Astrocyte (in vitro differentiated cells and primary cell): Measurements from ENCODE around the gene AFF3. TPM values are rescaled to one million over a fixed set of nuclear protein-coding genes. Genes with fewer than 3 reads are reported as not detected.

ENCODE experiments used
- DNase-seq: peaks from one replicate; pipeline ENCODE4 v3.0.0-alpha.2; 2010; ENCODE audit warnings: low read depth
- FAIRE-seq: peaks from 2 replicates; lab custom pipeline; 2011; peaks lifted over from hg19 to GRCh38; lab: Jason Lieb, UNC
- H2AFZ ChIP-seq: 2 replicates; pipeline ENCODE4 v1.6.0; 2012; ENCODE audit warnings: low read depth, low read length, inconsistent platforms
- H3K27ac ChIP-seq: 2 replicates; pipeline ENCODE4 v1.5.1; 2011; ENCODE audit warnings: low read depth, low read length, inconsistent platforms
- H3K27me3 ChIP-seq: 2 replicates; pipeline ENCODE4 v1.6.0; 2011; ENCODE audit warnings: low read length, inconsistent platforms; ENCODE audit not compliant: insufficient read depth
- H3K36me3 ChIP-seq: 2 replicates; pipeline ENCODE4 v1.5.1; 2011; ENCODE audit warnings: low read length, inconsistent platforms; ENCODE audit not compliant: insufficient read depth
- H3K4me1 ChIP-seq: 2 replicates; pipeline ENCODE4 v1.5.1; 2011; ENCODE audit warnings: low read length, inconsistent platforms; ENCODE audit not compliant: insufficient read depth
- H3K4me2 ChIP-seq: 2 replicates; pipeline ENCODE4 v1.6.0; 2012; ENCODE audit warnings: low read length, inconsistent platforms
- H3K4me3 ChIP-seq: 2 replicates; pipeline ENCODE4 v1.5.1; 2011; ENCODE audit warnings: low read depth, mild to moderate bottlenecking, low read length, inconsistent platforms; ENCODE audit not compliant: insufficient read depth
- H3K79me2 ChIP-seq: 2 replicates; pipeline ENCODE4 v1.6.0; 2012; ENCODE audit warnings: mild to moderate bottlenecking, low read length, inconsistent platforms; ENCODE audit not compliant: insufficient read depth
- H3K9ac ChIP-seq: 2 replicates; pipeline ENCODE4 v1.6.0; 2012; ENCODE audit warnings: mild to moderate bottlenecking, low read length, inconsistent platforms
- H3K9me3 ChIP-seq: 2 replicates; pipeline ENCODE4 v1.5.1; 2012; ENCODE audit warnings: low read depth, mild to moderate bottlenecking, low read length, inconsistent platforms; ENCODE audit not compliant: insufficient read depth
- H4K20me1 ChIP-seq: 2 replicates; pipeline ENCODE4 v1.6.0; 2012; ENCODE audit warnings: low read length, inconsistent platforms; ENCODE audit not compliant: insufficient read depth
- H3K27ac Mint-ChIP-seq: one replicate; pipeline ENCODE4 v1.8.0; 2021; ENCODE audit warnings: mild to moderate bottlenecking, mixed read lengths; ENCODE audit not compliant: unreplicated experiment
- H3K27me3 Mint-ChIP-seq: one replicate; pipeline ENCODE4 v1.8.0; 2021; ENCODE audit warnings: low read depth, mixed read lengths; ENCODE audit not compliant: unreplicated experiment
- H3K36me3 Mint-ChIP-seq: one replicate; pipeline ENCODE4 v1.8.0; 2021; ENCODE audit warnings: low read depth, mixed read lengths; ENCODE audit not compliant: unreplicated experiment
- H3K4me1 Mint-ChIP-seq: one replicate; pipeline ENCODE4 v1.8.0; 2021; ENCODE audit warnings: low read depth, mixed read lengths; ENCODE audit not compliant: unreplicated experiment
- H3K4me3 Mint-ChIP-seq: one replicate; pipeline ENCODE4 v1.8.0; 2021; ENCODE audit warnings: mild to moderate bottlenecking, moderate library complexity, mixed read lengths; ENCODE audit not compliant: unreplicated experiment
- H3K9me3 Mint-ChIP-seq: one replicate; pipeline ENCODE4 v1.8.0; 2021; ENCODE audit warnings: mild to moderate bottlenecking, mixed read lengths; ENCODE audit not compliant: unreplicated experiment
- EZH2 ChIP-seq: IDR thresholded peaks from 2 replicates; pipeline ENCODE4 v1.6.1; 2012; ENCODE audit warnings: mild to moderate bottlenecking, low read length, inconsistent platforms; ENCODE audit not compliant: insufficient read depth
- total RNA-seq: library from RNA; stranded (reverse); gene quantifications from 2 replicates; pipeline ENCODE4 v1.2.1, GENCODE V29; 2021
- TF ChIP-seq, protein P1 (sequence below): IDR thresholded peaks from 2 replicates; pipeline ENCODE4 v1.5.1; 2011; ENCODE audit warnings: low read depth, mild to moderate bottlenecking, inconsistent platforms, low read length, moderate library complexity; ENCODE audit not compliant: insufficient read depth

AFF3 gene
- total RNA-seq, 1 donor from 2014 or later: 14.7 TPM

- H3K9me3 ChIP-seq: no peaks in the 10 kb centered on the region
- Mint-ChIP-seq H3K27me3 (no peaks in the 10 kb centered on the region), H3K4me3 (no peak overlapping the region), H3K4me1 (peaks cover 17% of the 10 kb centered on the region), H3K27ac (peak overlapping the region; percentile 51), H3K36me3 (peaks cover 4% of the 10 kb centered on the region), H3K9me3 (peaks cover 4% of the 10 kb centered on the region)
- TF ChIP-seq EZH2: no peak
- TF ChIP-seq, protein P1, sequence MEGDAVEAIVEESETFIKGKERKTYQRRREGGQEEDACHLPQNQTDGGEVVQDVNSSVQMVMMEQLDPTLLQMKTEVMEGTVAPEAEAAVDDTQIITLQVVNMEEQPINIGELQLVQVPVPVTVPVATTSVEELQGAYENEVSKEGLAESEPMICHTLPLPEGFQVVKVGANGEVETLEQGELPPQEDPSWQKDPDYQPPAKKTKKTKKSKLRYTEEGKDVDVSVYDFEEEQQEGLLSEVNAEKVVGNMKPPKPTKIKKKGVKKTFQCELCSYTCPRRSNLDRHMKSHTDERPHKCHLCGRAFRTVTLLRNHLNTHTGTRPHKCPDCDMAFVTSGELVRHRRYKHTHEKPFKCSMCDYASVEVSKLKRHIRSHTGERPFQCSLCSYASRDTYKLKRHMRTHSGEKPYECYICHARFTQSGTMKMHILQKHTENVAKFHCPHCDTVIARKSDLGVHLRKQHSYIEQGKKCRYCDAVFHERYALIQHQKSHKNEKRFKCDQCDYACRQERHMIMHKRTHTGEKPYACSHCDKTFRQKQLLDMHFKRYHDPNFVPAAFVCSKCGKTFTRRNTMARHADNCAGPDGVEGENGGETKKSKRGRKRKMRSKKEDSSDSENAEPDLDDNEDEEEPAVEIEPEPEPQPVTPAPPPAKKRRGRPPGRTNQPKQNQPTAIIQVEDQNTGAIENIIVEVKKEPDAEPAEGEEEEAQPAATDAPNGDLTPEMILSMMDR: no peak
- DNase-seq (peak; percentile 81), FAIRE-seq (no peak)
- no peak overlapping the region for H3K4me3 ChIP-seq
- H3K79me2 ChIP-seq: no peaks in the 10 kb centered on the region
- H3K4me1 ChIP-seq: peaks cover 10% of the 10 kb centered on the region
- no peaks in the 10 kb centered on the region for H3K36me3 ChIP-seq
- no peaks in the 10 kb centered on the region for H4K20me1 ChIP-seq
- peak overlapping the region; percentile 27 for H3K27ac ChIP-seq
- H3K27me3 ChIP-seq: no peaks in the 10 kb centered on the region
- no peak overlapping the region for H3K9ac ChIP-seq
- no peak overlapping the region for H2AFZ ChIP-seq
- H3K4me2 ChIP-seq: peak overlapping the region; percentile 19
Measured at GRCh38 chr2:99841749-99842148, 300.6 kb downstream of the AFF3 start.

DNA sequence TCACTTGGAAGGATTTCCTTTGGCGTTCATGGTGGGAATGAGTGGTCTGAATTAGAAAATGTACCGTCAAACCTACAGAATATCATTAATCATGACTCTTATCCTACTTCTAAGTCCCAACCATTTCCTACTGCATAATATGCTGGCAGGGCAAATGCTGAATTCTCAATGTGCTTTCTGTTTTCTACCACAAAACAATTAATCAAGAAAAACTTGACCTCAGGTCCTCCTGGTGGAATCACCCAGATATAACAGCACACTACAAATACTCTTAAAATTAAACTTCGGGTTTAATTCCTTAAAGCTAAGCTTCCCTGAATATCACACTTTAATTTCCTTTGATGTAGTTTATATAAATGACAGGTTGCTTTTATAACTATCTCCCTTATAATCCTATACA is 301.6 kb downstream of the AFF3 start:
- no peaks in the 10 kb centered on the region for H3K27me3 ChIP-seq
- H3K27ac Mint-ChIP-seq: no peak overlapping the region
- H3K4me3 Mint-ChIP-seq: no peak overlapping the region
- no peaks in the 10 kb centered on the region for H3K27me3 Mint-ChIP-seq
- no peak overlapping the region for H3K27ac ChIP-seq
- TF ChIP-seq, protein P1: no peak
- TF ChIP-seq EZH2: no peak
- H3K4me2 ChIP-seq: no peak overlapping the region
- H4K20me1 ChIP-seq: no peaks in the 10 kb centered on the region
- H2AFZ ChIP-seq: no peak overlapping the region
- FAIRE-seq (no peak), DNase-seq (peak; percentile 43)
- H3K36me3 ChIP-seq: no peaks in the 10 kb centered on the region
- peaks cover 6% of the 10 kb centered on the region for H3K36me3 Mint-ChIP-seq
- peaks cover 10% of the 10 kb centered on the region for H3K4me1 ChIP-seq
- H3K4me1 Mint-ChIP-seq: peaks cover 17% of the 10 kb centered on the region
- no peaks in the 10 kb centered on the region for H3K9me3 ChIP-seq
- H3K4me3 ChIP-seq: no peak overlapping the region
- H3K9ac ChIP-seq: no peak overlapping the region
- peaks cover 4% of the 10 kb centered on the region for H3K9me3 Mint-ChIP-seq
- H3K79me2 ChIP-seq: no peaks in the 10 kb centered on the region

DNA sequence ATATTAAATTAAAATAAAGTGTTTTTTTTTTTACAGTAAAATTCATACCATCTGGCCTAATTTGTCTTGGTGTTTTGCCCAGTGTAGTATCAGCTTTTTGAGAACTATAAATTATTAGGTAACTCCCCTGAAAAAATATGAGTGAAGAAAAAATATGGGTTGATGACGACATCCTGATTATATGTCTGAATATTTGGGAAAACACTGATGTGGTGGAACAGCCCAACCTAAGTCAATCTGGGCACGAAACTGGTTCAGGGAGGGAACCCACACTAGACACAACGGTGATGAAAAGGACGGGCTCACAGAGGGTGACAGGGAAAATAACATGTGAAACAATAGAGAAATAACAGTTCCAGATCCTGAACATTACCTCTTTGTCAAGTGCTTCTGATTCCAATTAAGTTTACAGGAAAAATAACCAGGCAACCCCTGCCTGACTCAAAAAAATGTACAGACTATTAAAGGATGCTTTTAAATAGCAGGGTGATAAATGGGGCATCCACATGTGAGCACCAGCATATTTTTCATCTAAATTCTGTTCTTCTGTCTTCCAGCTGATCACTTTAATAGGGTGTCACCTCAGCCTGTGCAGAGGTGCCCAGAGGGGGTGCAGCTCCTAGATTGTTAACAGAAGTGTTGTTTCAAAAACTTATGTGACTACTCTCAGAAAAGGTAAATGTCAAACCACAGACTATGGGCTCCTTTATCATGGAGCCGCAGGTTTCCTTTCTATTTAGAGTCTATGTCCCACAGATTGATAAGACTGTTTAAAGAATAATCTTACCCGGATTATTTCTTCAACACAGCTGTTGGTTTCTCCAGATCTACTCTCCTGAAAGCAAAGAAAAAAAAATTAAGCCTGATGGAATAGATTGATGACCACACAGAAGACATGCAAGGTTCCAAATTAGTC is 305.4 kb downstream of the AFF3 start:
- peaks cover 28% of the 10 kb centered on the region for H3K4me1 Mint-ChIP-seq
- DNase-seq: peak; percentile 43
- Histone ChIP-seq H3K36me3 (no peaks in the 10 kb centered on the region), H3K4me3 (no peak overlapping the region), H3K9ac (no peak overlapping the region), H2AFZ (no peak overlapping the region), H3K9me3 (no peaks in the 10 kb centered on the region), H3K4me1 (peaks cover 9% of the 10 kb centered on the region), H4K20me1 (no peaks in the 10 kb centered on the region), H3K4me2 (no peak overlapping the region), H3K27me3 (no peaks in the 10 kb centered on the region), H3K79me2 (no peaks in the 10 kb centered on the region), H3K27ac (no peak overlapping the region)
- H3K27me3 Mint-ChIP-seq: no peaks in the 10 kb centered on the region
- FAIRE-seq: no peak
- TF ChIP-seq EZH2: no peak
- TF ChIP-seq, protein P1: no peak
- no peak overlapping the region for H3K4me3 Mint-ChIP-seq
- peaks cover 6% of the 10 kb centered on the region for H3K36me3 Mint-ChIP-seq
- no peaks in the 10 kb centered on the region for H3K9me3 Mint-ChIP-seq
- H3K27ac Mint-ChIP-seq: no peak overlapping the region
